SIG-M5 (cell line): ENCODE results near the gene DLX1.
"Not testable (repeated sequence)": the region's sequence is repeated elsewhere in the genome, so short reads cannot be mapped to it uniquely, and the experiment has no call there.

Source experiments
- DNase-seq: peaks from one replicate; lab custom pipeline; 2025; lab: John Stamatoyannopoulos, UW

DLX1 gene

DNA sequence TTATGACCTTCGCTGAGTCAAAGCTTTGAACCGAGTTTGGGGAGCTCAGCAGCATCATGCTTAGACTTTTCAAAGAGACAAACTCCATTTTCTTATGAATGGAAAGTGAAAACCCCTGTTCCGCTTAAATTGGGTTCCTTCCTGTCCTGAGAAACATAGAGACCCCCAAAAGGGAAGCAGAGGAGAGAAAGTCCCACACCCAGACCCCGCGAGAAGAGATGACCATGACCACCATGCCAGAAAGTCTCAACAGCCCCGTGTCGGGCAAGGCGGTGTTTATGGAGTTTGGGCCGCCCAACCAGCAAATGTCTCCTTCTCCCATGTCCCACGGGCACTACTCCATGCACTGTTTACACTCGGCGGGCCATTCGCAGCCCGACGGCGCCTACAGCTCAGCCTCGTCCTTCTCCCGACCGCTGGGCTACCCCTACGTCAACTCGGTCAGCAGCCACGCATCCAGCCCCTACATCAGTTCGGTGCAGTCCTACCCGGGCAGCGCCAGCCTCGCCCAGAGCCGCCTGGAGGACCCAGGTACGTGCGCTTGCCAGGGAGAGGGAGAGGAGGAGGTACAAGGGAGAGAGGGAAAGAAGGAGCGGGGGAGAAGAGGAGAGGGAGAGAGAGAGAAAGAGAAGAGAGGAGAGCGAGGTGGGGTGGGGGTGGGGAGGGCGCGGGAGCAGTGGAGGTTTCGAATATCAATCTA is at the start of gene DLX1:
DLX1 (plus strand) TSS at position 48 of the 700 bp plus-strand sequence; CDS start at position 219, 171 bp downstream.
- no peak for DNase-seq

DNA sequence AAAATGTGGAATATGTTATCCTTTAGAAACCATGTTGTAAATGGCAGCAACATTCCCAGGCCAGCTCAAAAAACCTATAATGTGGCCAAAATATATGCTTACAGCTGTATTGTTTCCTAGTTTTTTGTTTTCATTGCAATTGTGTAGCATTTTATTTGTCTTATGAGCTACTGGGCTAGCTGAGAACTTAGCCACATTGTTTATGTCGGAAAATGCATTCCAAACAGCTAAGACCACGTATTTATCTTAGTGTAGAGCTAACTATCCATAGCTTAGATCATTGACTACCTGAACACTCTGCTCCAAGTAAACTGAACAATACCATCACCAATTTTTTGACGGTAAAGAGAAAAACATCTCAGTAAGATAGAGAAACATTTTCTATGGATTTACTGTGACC is 47.2 kb upstream of the DLX1 start:
- no peak for DNase-seq

DNA sequence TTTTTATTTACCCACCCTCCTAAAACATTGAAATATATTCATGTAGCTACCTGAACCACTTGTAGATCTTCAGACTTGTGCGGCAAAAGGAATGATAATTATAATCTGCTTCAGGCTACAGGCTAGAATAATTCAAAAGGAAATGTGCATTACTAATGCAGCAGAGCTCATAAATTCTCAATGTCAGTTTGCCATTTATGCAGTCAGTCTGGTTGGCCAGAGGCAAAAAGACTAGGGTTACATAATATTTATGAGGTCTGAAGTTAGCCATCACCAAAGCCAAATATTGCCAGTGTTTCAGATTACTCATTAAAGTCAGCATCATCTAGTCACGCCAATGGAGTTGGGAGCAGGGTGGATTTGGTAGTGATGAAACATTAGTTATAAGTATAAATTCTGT is 46.7 kb upstream of the DLX1 start:
- DNase-seq: no peak

DNA sequence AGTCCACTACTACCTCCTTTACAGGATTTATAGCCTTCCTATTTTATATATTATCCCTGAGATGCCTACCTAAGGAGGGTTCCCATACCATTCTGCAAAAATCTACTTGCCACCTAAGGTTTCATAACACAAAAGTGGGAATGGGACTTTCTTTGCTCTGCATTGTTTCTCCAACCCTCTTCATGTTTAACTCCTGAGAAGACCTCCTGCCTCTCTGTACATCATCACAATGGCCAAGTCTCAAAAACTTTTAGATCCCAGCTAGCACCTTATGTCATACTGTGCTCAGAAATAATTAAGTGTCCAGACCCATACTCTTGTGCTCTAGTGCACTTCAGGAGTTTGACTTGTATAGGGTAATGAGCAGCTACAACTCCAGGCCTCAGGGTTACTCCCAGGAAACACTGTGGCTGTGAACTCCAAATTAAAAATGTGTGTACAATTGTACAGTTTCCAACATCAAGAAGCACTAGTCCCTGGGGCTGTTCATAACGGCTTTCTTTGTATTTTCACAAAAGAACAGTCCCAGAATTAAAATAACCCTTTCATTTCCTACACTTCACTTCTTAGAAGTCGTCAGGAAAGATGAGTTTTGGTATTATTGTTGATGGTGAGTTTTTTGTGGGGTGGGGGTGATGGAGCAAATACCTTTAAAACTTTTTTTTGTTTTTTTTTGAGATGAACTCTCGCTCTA is 46.1 kb upstream of the DLX1 start:
- DNase-seq: no peak

DNA sequence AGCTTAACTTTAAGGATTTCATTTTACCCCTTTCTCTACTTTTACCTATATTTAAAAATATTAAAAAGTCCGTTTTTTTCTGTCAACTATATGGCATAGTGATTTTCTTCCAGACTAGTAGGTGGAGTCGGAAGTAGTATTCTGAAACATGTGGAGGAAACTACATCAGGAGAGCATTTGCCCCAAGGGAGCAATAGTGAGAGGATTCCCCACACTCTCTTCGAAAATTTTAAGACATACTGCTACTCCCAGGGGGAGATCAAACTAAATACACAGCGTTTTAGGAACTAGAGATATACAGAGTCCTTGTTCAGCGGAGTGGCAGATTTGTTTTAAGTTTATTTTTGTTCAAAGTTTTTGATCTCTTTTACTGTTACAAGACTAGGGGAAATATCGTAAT is 45.0 kb upstream of the DLX1 start:
- no peak for DNase-seq

DNA sequence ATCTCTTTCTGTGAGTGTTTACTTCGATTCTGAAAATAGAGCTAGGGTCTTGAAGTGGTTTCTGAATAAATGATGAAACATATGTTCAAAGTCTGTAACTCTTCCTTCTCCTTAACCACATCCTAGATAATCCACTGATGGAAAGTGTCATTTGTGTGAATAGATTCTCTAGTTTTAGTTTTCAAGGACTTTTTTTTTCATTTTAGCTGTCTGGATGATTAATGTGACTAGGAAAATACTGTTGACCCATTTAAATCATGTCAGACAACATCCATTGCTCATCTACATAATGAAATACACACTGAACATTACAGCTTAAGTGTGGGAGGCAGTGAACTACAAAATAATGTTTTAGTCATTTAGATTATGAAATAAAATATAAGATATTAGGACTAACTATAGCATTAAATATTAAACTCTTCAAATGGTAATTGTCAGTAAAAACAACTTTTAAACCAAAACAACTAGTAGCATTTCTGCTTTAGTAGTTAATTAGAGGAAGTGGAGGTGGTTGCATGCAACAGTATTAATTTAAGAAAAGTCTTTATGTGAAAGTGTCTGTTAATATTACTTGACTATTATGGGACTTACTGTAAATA is 39.1 kb upstream of the DLX1 start:
- no peak for DNase-seq

DNA sequence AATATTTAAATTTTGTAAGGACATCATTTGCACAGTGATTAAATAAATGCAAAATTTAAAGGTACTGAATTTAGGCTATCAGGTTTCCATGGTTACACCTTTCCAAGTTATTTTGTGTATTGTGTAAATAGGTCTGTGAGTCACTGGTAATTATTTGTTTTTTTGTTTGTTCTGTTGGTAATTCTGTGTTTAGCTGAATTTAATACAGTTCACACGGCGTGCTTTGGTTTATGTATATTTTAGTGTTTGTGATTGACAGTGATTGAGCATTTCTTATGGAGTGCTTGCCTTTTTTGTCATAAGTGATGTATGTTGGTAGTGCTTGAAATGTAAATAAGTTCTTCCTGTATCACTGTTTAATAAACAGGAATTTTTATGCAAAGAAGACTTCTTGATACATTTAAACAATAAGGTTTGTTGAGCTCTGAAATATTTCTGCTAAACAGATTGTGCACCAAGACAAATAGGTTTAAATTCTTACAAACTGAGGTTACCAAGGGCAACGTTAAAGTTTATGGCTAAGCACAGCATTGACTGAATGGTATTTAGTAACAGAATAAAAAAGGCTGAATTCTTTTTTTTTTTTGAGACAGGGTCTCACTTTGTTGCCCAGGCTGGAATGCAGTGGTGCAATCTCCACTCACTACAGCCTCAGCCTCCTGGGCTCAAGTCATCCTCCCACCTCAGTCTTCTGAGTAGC is 38.3 kb upstream of the DLX1 start:
- DNase-seq: no peak

DNA sequence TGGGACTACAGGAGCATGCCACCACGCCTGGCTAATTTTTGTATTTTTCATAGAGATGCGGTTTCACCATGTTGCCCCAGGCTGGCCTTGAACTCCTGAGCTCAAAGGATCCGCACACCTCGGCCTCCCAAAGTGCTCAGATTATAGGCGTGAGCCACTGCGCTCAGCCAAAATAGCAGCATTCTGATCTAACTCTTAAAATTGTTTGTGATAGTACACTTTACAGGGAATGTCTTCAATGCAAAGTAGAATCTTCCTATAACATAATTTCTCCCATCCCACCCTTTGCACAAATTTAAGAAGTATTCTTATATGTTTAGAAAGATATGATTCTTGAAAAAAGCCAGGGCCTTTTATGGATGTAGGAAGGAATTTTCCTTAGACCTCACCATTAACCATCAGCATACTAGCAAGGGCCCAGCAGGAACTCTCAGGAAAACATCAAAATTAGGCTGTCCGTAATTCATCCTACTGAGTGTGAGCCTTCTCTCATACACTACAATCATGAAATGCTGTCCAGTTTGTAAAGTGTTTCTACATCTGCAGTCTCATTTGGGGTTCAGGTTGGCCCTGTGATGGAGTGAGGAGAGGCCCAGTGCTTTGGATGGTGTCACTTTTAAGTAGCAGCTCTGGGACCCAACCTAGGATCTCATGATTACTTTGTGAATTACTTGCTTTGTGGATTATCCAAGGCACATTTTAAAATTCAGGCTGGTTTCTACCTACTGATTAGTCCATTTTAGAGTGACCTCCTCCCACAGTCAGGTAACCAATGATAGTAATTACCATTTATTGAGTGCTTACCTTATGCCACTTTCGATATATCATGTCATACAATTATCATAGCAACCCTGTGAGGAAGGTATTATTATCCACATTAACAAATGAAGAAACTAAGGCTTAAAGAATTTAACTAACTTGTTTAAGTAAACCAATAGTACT is 37.5 kb upstream of the DLX1 start:
- no peak for DNase-seq

DNA sequence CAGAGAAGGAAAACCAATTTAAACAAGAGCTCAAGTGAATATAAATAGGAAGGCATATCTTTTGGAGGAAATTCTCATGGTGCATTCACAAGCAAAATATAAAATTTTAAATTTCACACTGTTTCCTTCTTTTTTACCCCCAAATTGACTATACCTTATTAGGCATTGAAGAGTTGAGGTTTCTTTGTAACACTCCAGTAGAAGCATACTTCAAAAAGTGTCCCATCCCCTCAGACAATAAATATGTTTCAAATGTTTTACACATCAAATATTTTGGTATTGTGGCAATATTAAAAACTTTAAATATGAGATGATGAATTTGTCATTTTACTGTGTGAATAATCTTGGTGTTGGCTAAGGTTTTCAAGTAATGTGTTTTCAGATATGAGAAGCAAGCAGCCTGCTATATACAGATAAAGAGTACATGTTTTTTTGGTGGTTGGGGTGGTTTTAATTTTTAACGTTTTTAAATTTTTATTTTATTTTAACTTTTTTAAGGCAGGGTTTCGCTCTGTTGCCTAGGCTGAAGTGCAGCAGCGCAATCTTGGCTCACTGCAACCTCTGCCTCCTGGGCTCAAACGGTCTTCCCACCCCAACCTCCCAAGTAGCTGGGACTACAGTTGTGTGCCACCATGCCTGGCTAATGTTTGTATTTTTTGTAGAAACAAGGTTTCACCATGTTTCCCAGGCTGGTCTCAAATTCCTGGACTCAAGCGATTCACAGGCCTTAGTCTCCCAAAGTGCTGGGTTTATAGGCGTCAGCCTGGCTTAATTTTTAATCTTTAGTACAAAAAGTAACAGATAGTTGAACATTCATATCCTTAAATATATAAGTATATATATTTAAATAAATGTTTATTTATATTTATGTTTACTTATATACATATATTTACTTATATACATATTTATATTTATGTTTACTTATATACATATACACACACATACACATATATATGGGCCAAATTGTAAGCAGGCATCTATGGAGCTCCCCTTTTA is 36.5 kb upstream of the DLX1 start:
- DNase-seq: no peak

DNA sequence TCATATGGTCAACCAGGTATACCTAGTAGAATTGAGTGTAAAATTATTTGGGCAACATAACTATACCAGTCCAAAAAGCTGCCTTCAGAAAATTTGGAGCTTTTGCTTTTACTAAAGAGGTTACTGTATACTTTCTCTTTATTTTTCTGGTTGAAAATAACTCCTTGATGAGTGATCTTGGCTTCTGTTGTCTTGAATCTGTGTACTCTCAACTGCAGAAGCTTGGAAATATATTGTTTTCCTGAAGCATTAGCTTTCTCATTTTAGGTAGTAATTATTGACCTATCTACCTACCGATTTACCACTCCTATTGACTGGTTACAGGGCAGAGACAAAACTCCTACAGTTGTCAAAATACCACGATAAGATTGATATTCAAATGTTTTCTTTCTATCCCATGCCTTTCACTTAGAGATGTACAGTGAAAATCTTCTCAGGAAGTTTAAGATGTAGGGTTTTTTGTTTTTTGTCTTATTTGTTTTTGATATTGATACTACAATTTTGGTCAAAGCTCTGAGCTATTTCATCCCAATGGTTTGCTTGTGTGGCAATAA is 35.7 kb upstream of the DLX1 start:
- no peak for DNase-seq

DNA sequence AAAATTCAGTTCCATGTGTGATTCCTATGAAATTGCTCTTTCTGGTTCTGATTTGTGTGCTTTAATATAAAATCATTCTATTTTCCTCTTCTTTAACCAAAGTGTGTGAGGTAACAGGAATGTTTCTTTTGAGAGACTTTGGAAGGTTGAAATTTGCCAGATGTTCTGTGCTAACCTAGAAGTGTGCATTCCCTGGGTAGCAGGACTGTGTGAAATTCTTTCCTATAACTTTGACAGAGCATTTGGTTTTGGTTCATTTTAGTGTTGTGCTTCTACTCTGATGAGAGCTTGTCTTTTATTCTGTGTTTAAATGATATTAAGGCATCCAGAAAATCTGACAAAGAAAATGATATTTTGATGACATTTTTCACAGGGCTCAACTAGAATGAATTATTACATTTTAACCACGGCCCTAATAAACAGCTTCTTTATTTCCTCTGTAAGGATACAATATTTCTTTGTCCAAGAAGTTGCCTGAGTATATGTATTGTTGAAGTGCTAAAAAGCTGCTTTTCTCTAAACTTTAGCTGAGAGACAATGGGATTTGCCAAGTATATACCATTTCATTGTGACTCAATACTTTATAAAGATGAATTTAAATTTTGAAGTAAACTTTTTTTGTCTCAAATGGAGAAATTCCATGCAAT is 34.7 kb upstream of the DLX1 start:
- DNase-seq: no peak

DNA sequence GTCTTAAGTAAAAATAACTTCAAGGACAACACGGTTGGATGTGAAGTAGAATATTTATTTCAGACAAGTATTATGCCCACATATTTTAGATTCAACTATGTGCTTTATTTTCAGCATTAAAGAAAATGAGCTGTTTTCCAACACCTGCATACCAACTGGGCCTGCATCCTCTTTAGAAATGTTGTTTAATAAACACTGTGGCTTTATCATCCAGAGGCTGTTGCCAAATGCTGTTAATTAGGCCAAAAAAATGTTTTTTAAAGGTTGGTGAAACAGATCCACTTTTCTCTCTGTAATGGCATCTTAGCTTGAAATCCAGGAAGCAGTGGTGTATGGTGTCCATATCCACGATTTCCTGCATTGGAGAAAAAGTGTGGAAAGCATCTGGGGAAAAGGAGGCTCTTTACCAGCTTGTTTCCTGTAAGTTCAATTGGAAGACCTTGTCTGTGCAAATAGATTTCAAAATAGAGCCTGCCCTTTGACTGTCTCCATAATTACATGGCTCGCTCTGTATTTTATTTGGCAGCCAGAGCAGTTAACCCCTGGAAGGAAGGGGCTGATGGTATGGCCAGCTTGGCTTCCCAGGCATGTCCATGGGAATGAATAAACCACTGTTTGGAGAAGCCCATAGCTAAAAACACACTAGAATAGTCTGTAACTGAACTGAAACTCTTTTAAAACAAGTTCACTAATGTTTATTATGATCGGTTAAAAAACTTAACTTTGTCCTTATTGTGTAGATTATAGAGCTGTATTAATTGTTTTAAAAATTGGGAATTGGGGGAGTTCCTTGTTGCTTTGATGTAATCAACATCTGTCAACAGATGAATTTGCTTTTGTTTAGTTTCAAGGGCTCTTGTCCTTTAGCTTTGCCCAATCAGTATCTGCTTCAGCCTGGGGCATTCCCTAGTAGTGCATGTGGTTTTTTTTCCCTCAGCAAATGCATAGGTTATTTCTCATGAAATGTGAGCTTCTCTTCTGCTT is 33.0 kb upstream of the DLX1 start:
- DNase-seq: no peak

DNA sequence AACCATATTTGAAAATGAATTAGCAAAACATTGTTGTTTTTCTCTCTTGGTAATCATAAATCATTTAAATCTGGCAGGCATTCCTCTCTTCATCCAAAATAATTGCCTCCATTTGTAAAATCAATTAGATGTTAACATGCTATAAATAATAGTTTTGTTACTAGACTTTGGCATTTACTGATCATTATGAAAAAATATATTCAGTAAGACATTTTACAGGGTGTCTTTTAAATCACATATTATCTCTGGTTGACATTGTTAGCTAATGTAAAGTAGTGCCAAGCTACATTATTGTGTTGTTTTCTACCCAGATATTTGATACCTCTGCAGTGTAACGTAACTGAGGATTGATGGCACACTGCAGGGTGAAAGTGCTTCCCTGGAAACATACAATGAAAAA is 31.8 kb upstream of the DLX1 start:
- DNase-seq: no peak

DNA sequence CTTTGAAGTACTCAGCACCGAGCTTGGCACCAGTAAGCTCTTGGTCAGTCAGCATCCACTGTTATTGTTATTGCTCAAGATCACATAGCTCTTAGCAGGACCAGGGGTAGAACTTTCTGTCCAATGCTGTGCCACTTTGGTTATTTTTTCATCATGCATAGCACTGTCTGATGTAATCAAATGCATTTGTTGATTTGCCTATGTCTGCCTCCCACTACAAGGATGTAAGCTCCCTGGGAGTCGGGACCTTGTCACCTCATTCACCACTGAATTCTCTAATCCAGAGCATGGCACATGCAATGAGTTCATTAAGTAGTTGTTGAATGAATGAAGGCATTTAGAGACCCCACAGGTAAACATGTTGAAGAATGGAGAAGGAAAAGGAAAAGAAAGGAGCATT is 29.0 kb upstream of the DLX1 start:
- DNase-seq: no peak

DNA sequence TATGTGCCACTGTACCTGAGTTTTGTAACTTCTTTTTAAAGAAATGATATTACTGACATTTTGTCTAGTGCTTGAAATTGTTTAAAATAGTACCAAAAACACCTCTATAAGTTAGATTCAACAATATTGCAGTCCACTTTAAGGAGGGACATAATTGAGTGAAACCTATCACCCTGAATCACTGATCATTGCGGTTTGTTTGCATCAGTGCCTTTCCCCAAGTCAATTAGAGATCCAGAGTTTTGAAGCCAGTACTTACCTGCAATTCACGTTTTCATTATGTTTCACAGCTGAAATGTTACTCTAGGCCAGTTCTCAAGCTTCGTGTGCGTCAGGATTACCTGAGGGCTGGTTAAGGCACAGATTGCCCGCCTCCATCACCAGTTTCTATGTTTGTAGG is 26.6 kb upstream of the DLX1 start:
- DNase-seq: no peak

DNA sequence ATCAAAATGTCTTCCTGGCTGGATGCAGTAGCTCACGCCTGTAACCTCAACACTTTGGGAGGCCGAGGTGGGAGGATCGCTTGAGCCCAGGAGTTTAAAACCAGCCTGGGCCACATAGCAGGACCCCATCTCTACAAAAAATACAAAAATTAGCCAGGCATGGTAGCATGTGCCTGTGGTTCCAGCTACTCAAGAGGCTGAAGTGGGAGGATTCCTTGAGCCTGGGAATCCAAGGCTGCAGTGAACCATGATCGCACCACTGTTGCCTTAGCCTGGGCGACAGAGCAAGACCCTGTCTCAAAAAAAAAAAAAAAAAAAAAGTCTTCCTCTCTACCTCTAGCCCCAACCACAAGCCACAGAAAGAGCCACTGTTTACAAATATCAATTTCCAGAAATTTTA is 25.2 kb upstream of the DLX1 start:
- not testable (repeated sequence) for DNase-seq

DNA sequence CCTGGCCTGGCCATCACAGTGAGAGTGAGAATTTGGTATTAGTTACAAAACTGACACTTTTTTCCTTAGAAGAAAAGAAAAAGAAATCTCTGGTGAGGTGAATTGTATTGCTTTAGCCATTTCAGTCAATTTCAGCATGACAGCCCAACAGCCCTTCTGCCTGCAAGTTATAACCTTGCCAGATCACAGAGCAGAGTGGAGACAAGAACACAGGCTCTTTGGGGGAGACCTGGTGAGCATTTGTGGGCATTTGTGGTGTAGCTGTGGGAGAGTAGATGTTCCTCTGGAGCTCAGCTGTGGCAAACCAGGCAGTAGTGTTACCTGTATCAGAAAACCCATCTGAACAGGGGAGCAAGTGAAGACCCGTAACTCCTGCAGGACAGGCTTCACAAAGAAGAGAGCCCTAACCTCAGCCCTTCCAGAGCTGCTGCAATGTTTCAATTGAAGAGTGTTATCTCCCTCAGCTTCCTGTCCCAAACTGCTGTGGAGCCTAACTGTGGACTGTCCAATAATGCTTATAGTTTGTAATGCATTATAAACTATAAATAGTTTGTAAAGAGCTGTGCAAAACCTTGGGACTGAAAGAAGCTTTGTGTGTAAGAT is 22.8 kb upstream of the DLX1 start:
- DNase-seq: no peak

DNA sequence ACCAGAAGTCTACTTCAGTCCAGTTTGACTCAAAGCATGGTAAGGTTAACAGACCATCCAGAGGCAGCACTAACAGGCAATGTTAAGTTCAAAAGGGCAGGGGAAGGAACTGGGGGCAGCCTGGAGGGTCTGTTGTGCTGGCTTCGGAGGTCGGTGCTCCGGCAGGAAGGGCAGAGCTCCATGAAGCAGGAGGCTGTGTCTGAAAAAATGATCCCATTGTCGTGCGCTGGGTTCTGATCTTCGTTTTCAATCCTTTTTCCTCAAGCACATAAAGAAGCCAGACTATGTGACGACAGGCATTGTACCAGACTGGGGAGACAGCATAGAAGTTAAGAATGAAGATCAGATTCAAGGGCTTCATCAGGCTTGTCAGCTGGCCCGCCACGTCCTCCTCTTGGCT is 21.9 kb upstream of the DLX1 start:
- DNase-seq: no peak
